SW 1271 (cell line): ENCODE data around the gene TMEM209.
A peak's percentile ranks its signal among the peaks of the same experiment; 100 is the strongest.
"Not testable (repeated sequence)": the region's sequence is repeated elsewhere in the genome, so short reads cannot be mapped to it uniquely, and the experiment has no call there.

ENCODE experiments used
- DNase-seq, 2 experiments: peaks; one replicate each; lab custom pipeline; 2025; lab: John Stamatoyannopoulos, UW

The TMEM209 gene

DNA sequence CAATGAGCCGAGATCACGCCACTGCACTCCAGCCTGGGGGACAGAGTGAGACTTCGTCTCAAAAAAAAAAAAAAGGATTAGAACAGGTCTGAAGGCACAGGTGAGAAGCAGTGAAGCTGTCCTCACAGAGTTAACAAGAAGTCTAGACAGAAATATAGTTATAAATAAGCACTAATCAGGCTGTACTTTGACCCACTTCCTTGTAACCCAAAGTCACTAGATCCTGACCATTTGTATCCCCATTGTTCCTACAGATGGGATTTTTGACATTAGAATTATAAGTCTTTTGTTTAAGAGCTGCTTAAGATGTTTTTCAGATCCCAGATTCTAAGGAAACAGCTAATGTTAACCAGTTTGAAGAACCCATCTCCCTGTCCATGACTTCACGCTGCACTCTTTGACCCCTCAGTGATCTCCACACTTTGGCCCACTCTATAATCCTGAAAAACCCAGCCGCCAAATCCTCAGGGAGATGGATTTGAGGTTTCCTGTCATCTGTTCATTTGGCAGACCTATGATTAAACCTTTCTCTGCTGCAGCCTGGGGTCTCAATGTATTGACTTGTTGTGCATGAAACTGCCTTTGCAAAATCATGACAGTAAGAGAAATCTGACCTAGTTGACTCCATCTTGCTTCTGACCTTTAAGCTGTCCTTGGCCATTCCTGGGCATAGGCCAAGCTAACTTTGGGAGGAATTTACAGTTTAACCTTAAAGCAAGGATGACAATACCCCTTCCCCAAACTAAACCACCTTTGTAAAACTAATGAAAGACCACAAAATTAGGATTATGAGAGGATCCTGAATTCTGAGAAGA, 13.8 kb upstream of the TMEM209 start:
- no peak for DNase-seq

DNA sequence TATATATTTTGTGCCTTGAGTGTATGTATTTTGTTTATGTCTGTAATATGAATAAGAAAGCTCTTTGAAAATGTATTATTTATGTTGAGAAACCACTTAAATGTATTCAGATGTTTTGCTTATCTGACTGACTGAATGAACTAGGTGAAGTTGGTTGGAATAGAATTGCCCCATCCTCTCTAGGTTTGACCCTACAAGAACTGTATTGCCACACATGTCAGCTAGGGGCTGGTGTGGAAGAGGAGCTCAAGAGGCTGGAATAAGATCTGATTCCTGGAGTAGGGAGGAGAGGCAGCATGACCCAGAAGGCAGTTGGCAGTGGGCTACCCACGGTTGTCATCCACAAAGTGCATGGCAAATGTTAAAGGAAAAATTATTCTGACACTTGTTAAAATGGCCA, 11.5 kb upstream of the TMEM209 start:
- DNase-seq, result no peak

DNA sequence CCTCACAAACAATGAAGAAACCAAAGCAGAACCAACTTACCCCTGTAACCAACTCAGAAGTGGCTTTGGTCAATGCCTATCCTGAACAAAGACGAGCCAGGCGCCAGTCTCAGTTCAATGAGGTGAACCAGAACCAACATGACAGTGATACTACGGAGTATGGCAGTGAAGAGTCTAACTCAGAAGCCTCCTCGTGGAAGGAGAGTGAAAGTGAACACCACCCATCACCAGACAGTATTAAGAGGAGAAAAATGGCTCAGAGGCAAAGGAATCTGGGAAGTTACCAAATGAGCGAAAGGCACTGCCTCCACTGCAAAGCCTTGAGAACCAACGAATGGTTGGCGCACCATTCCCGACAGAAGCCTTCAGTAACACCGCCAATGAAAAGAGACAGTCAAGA, 10.8 kb upstream of the TMEM209 start:
- no peak for DNase-seq

DNA sequence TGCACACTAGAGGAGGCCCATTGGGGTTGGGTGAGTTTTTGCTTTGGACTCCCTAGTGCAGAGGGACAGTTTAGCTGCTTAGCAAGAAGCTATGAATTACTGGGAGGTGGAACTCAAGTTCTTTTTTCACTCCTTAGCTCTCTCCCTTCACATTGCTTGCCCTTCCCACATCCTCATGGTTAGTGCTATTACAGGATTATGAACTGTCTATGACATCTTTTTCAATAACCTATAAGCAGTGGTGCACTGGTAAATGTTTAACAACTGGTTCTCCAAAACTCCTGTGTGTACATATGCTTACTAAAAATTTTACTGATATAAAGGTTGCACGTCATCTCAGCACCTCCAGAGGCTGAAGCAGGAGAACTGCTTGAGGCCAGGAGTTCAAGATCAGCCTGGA, 8.6 kb upstream of the TMEM209 start:
- no peak for DNase-seq

DNA sequence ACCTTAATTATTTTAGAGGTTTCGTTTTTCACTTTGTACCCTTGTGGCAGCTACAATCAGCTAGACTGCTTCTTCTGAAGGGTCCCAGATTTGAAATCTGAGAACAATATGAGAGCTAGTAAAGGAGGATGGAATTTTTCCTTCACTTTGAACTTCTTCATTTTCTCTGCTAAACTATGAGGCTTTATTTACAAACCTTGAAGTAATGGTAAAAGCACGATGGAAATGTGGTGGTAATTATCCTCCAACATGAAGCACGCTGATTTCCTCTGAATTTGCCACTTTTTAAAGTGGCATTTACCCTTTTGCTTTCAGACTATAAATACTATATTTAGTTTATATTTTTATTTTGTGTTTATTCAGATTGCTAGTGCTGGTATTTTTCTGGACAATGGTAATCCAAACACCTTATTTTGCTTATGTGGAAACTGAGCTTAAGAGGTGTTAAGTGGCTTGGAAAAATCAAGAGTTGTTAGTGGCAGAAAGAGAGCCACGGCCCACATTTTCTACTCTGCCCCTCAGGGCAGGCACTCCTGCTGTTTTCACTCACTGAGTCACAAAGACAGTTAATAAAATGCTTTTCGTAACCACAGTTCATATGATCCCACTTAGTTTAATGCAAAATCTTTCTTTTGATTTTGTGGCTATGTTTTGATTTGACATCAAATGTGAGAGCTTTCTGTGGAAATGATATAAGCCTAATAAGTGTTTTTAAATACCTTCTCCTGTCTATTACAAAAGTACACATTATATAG, 5.2 kb upstream of the TMEM209 start:
- no peak for DNase-seq

DNA sequence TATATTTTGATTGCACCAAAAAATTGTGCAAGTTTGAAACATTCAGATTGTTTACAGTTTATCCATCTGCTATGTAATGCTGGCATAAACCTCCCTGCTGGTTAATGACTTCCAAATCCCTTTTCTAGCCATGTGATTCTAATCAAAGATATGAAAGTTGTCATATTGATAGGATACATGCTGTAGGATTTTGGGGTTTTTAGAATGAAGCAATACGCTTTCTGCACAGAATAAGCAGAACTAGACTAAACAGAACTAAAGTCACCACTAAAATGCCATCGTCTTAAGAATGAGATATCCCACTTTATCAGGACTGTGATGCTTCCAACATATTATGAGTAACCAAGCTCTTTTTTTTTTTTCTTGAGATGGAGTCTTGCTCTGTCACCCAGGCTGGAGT, 3.3 kb upstream of the TMEM209 start:
- DNase-seq, result no peak

DNA sequence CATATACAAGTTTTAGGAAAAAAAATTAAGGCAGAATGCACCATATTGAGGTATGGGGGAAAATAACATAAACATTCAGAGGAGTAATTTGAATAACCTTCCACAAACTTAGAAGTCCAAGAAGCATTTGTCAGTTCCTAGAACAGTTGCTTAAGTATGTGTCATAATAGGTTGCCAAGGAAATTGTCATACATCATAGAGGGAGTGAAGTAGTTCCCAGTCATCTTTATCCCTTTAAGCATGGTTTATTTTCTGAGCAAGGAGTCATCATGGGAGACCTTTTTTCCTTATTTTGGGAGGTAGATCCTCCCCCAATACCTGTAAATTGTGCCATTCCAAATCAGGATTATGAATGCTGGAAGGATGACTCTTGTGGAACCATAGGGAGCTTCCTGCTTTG, 2.4 kb upstream of the TMEM209 start, which contains the start of gene SSMEM1:
SSMEM1 (plus strand) TSS at position 219 of the 400 bp plus-strand sequence; CDS start at position 270, 51 bp downstream.
- DNase-seq, result peak in 1 of 2 experiments; percentile 27

DNA sequence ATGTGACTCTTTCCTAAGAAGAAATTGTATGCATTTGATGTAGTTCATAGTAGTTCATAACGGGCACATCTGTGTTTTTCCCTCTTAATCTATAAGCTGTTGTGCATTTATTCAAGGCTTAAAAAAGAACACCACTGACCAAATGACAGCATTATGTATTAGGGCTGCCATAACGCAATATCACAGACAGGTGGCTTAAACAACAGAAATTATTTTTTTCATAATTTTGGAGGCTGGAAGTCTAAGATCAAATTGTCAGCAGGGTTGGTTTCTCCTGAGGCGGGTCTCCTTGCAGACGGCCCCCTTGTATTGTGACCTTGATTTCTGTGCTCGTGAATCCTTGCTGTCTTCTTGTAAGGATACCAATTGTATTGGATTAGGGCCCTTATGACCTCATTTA, 1.8 kb upstream of the TMEM209 start:
- no peak for DNase-seq

DNA sequence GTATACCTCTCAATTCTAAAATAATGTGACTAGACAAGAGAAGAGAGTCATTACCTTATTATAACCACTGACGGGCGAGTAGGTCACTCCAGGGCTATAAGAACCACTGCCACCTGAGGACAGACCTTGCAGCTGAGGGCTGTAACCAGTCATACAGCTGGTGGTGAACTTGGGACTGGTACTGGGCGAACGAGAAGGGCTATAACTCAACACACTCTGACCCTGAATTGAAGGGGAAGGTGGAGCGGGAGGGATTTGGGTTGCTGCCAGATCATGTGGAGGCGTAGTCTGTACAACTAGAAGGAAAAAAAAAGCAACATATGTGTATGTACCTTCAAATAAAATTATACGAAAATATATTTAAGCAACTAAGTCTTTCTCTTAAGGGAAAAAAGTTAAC, 3.4 kb downstream of the TMEM209 start:
- no peak for DNase-seq

DNA sequence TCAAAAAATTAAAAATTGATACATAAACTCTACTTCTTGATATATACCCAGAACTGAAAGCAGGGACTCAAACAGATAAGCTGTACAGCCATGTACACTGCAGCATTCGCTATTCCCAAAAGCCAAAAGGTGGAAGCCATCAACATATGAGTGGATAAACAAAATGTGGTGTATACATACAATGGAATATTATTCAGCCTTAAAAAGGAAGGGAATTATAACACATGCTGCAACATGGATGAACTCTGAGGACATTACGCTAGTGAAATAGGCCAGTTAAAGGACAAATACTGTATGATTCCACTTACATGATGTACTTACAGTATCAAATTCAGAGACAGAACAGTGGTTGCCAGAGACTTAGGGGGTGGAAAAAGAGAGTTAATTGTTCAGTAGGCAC, 8.1 kb downstream of the TMEM209 start:
- DNase-seq, result no peak

DNA sequence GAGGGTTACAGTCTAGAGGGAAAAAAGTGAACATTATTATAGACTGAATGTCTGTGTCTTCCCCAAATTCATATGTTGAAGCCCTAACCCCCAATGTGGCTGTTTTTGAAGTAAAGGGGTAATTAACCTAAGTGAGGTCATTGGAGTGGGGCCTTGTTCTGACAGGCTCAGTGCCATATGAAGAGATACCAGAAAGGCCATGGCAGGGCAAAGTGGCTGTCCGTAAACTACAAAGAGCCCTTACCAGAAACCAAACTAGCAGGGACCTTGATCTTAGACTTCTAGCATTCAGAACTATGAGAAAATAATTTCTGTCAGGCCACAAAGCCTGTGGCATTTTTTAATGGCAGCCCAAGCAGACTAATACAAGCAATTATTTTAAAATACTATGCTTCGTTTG, 8.7 kb downstream of the TMEM209 start:
- no peak for DNase-seq

DNA sequence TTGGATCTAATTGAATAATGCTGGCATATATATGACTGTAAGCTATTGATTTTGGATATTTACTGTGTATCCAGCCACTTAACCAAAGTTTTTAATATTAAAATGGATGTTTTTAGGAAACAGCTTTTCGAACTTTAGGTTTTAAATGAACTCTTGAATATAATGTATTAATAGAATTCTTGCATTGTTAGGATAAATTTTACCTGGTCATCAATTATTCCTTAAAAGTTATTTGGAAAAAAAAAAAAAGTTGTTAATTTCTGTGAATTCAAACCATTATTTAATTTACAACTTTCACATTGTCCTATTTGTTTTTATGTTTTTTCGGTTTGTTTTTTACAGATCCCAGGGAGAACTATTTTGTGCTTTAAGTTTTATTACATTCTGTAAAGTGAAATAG, 9.8 kb downstream of the TMEM209 start:
- no peak for DNase-seq

DNA sequence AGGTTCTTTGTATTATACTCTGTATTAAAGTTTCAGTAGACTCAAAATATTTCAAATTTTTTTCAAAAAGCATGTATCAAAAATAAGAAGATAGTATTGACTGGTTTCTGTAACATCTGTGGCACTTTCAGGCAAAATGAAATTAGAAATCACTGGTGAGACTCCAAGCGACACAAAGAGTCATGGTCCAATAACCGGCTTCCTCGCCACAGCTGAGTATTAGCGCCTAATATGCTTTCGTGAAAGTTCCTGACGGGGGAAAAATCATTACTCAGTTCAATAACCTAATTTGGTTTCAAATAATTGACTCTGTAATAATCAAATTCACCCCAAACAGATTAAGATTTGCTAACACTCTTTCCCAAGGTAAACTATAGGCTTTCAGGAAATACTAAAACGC, 13.4 kb downstream of the TMEM209 start:
- DNase-seq, result no peak

DNA sequence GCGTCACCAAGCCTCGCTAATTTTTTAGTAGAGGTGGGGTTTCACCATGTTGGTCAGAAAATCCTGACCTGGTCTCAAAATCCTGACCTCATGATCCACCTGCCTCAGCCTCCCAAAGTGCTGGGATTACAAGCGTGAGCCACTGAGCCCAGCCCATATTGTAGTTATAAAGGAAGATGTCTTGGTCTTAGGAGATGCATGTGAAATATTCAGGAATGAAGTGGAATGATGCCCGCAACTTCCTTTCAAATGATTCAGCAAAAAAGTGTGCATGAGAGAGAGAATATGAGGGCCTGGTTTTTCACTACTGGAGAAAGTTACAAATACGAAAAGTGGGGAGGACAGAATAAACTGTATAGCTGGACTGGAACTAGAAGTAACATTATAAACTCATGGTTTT, 15.9 kb downstream of the TMEM209 start:
- no peak for DNase-seq

DNA sequence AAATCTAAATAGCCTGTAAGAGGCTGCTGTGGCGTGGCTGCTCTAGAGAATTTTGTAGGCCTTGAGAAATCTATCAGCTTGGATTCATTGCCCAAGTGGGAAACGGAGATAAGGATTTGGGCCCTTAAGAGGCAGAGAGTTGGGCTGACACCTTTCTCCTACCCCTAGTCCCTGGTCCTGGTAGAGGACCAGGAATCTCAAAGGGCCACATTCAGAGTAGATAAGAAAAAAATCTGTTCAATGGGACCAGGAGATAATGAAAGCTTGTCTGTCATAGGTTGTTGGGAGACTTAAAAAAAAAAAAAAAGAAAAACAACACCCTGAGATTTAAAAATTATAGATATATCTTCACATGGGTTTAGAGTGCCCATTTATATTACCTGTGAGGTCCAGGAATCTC, 17.8 kb downstream of the TMEM209 start:
- no peak for DNase-seq

DNA sequence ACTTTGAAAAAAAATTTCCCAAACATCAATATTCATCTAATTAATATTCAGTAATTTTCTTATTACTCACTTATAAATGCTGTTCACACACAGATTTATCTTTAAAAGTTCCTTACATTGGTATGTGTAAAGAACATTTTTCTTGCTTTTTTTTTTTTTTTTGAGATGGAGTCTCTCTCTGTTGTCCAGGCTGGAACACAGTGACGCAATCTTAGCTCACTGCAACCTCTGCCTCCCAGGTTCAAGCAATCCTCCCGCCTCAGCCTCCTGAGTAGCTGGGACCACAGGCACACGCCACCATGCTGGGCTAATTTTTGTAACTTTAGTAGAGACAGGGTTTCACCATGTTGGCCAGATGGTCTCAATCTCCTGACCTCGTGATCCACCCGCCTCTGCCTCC, 20.9 kb downstream of the TMEM209 start:
- DNase-seq, result not testable (repeated sequence)

DNA sequence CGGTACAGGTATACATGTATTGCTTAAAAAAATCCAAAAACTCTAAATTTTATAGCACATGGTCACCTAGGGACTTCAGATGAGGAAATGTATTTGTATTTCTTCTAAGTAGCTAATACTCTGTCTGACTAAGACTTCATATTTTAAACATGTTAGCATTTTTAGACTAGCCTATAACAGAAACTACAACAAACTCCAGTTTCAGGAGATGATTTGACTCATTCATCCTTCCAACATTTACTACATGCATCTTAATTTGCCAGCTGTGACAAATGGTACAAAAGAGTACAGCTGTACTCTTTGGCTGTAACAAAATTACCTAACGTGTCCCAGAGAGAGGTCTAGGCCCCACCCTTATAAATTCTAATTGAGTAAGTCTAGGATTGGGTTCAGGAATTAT, 22.2 kb downstream of the TMEM209 start:
- DNase-seq, result no peak

DNA sequence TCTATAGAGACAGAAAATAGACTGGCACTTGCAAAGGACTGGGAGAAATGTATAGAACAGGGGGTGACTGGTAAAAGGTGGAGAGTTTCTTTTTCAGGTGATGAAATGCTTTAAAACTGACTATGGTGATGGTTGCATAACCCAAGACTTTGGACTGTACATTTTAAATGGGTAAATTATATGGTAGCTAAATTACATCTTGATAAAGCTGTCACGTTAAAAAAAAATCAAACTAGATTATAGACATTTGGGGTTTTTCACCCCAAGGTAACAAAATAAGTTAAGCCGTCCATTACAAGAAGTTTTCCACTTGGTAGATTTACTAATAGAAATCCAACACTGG, 24.0 kb downstream of the TMEM209 start:
- no peak for DNase-seq

DNA sequence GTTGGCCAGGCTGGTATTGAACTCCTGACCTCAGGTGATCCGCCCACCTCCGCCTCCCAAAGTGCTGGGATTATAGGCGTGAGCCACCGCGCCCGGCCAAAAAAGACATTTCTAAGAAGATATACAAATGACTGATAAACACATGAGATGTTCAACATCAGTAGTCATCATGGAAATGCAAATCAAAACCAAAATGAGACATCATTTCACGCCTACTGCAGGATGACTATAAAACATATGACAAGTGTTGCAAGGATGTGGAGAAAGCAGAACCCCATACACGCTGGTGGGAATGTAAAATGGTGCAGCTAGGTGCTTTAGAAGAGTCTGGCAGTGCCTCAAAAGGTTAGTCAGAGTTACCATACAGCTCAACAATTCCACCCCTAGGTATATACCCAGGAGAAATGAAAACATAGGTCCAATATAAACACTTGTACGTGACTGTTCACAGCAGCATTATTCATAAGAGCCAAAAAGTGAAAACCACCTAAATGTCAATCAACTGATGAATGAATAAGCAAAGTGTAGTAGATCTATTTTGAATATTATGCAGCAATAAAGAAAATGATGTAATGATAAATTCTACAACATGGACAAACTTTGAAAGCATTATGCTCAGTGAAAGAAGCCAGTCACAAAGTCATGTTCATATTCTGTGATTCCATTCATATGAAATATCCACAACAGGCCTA, 24.5 kb downstream of the TMEM209 start:
- no peak for DNase-seq

DNA sequence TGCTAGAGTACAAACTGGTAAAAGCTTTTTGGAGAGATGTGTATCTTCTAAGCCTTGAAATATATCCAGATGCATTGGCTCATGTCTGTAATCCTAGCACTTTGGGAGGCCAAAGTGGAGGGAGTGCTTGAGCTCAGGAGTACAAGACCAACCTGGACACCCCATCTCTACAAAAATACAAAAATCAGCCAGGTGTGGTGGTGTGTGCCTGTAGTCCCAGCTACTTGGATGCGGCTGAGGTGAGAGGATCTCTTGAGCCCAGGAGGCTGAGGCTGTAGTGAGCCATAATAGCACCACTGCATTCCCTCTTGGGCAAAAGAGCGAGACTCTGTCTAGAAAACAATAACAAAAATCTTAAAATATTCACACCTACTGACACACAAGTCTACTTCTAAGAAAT, 25.6 kb downstream of the TMEM209 start:
- DNase-seq, result no peak

DNA sequence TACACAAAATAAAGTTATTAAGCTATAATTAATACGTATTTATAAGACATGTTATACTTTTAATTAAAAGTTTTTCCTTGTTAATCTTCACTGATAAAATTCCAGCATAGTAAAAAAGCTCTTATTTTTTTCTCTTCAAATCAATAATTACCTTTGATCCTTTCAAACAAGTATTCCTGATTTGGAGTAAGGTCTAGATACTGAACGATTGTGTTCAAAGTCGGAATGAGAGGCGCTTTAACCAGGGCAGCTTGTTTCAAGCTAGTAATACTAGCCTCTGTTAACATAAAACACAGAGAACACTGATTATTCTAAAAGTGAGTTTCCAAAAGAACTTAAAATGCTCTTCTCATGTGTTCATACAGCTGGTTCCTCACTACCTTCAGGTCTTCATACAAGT, 27.0 kb downstream of the TMEM209 start:
- no peak for DNase-seq

DNA sequence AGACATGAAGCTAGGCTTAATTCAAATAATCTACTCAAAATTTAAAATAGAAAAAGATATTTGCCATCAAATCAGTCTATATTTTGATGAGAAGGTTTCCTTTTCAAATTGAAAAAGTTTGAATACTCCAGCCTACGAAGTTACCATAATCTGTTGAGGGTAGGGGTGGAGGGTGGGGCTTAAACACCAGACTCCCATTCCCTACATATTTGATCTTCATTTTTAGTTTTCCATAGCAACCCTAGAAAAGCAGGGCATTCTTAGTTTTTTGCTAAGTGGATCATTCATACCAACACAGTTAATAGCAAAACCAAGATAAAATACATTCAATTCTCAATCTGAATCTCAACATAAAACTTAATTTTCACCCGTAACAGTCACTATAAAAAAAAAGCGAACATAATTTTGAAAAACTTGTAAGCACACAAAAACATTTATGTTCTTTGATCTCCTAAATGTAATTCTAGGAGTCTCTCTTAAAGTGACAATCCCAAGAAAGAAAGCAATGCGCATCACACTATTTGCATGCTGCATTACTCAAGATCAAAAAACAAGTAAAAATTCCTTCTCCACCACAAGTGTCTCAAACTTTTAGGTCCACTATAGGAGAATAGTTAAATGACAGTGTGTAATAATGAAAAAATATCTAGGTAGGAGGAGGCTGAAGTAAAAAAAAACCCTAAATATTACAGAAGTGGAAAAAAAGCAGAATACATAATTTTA, 30.8 kb downstream of the TMEM209 start:
- DNase-seq, result no peak
